GM18511 (cell line): ENCODE measurements around the gene ERMP1.
"Not testable (repeated sequence)": the region's sequence is repeated elsewhere in the genome, so short reads cannot be mapped to it uniquely, and the experiment has no call there.

Experiments used
- ATAC-seq: cut with Tn5 transposase; IDR thresholded peaks from one replicate; pipeline ENCODE4 v1.9.1; 2021; ENCODE audit warnings: mild to moderate bottlenecking, moderate library complexity; ENCODE audit not compliant: unreplicated experiment

ERMP1 gene

GRCh38 chr9:5820425-5820824 lies 12.5 kb downstream of the ERMP1 start:
- no peak for ATAC-seq

DNA sequence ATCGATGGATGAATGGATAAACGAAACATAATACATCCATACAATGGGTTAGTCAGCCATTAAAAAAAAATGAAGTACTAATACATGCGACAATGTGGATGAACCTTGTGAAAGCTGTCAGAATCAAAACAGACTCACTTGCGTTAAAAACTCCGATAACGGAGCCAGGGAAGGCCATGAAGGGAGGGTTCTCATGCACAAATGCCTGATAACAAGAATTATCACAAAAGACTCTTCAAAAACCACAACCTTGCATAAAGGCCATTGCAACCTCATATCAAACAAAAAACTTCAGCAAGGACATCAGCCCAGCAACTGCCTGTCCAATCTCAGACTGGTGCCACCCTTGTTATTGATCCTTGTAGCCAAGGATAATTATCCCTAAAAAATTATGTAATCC lies 13.7 kb downstream of the ERMP1 start:
- ATAC-seq: no peak

DNA sequence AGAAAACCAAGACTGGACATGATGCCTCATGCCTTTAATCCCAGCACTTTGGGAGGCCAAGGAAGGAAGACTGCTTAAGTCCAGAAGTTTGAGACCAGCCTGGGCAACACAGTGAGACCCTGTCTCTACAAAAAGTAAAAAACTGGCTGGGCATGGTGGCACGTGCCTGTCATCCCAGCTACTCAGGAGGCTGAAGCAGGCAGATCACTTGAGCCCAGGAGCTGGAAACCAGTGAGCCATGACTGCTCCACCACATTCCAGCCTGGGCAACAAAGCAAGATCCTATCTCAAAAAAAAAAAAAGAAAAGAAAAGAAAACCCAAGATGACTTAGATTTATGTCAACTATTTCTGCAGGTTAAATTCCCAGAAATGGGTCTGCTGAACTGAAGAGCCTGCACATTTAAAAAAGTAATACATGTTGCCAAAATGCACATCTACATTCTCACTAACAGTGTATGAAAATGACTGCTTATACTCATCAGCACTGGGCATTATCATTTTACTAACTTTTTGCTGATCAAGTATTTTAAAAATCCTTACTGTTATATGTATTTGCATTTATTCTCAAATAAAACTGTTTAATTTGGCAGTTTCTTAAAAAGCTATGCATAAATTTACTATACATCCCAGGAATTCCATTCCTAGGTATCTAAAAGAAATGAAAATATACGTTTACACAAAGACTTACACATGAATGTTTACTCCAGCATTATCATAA lies 14.3 kb downstream of the ERMP1 start:
- ATAC-seq: no peak

DNA sequence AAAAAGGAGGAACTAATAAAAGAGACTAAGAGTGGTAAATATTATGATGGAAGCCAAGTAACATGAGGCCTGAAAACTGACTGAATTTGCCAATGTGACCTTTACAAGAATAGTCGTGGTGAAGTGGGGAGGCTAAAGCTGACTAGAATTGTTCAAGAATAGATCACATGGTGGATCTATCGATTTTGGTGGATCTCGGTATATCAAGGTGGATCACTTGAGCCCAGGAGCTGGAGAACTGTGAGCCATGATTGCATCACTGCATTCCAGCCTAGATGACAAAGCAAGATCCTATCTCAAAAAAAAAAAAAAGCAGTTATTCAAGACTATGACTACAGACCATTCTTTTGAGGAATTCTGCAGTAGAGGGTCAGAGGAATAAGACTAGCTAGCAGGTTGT lies 15.1 kb downstream of the ERMP1 start:
- no peak for ATAC-seq

DNA sequence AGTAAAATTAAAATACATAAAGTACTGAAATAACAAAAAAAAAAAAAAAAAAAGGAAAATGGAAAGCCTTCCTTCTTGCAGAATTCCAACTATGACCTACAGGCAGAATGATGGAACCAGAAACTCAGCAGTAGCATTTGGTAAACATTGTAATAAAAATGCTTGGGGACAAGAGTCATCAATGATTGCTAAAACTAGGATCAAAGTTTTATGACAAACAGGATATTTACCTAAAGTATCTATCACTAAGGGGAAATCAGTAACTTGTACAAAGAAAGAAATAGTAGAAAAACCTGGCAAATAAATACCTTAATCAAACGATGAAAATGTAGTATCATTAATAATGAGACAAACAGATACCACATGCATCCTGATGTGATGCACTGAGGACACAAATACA lies 17.5 kb downstream of the ERMP1 start:
- no peak for ATAC-seq

- no peak for ATAC-seq
Observed at GRCh38 chr9:5813824-5814223, 19.1 kb downstream of the ERMP1 start.

DNA sequence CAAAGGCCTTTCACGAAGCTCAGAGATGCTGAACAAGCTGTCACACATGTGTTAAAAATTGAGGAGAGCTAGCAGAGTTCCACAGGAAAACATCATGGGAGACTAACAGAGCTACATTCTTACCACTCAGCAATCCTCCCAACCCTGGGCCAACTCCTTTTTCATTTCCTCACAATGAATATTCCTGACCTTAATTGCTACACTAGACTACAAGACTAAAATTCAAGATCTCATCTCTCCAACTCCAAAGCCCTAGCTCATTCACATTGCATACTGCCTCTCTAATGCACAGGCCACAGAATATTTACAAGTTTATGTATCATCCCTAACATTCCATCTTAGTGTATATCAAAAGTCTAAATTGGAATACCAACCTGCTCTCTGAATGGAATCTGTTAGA lies 21.2 kb downstream of the ERMP1 start:
- ATAC-seq: no peak

- ATAC-seq: no peak
Observed at GRCh38 chr9:5805478-5805877, 27.4 kb downstream of the ERMP1 start.

GRCh38 chr9:5801739-5802113 lies 31.2 kb downstream of the ERMP1 start:
- no peak for ATAC-seq

DNA sequence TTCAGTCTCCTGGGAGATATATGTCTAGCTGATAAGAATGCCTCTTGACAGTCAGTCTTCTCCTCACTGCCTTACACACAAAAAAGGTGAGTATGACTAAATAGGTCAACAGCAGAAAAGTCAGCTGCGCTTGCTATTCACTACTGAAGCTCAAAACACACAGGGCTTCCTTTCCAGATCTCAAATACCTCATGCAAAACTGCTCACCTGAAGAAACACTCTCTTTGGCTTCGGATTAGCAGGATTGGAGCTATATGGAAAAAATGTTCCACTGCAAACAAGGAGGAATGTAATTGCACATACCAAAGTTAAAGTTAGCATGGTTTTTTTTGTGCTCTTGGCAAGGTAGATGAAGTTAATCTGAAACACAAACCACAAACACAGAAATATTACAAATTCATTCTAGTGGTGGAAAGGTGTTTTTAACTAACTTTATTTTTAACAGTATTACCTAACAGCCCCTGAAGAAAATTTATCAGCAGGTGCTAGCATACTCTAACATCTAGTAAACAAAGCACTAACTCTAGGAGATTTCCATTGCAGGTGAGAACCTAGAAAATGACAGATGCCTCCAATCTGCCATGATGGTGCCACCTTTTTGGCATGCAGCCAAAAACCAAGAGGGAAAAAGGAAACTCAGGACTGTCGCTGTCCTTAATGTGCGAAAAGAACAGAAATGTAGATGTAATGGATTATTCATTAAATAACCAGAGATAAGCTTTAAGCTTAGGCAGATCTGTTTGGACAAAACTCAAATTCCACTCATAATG lies 31.8 kb downstream of the ERMP1 start:
- ATAC-seq: no peak

DNA sequence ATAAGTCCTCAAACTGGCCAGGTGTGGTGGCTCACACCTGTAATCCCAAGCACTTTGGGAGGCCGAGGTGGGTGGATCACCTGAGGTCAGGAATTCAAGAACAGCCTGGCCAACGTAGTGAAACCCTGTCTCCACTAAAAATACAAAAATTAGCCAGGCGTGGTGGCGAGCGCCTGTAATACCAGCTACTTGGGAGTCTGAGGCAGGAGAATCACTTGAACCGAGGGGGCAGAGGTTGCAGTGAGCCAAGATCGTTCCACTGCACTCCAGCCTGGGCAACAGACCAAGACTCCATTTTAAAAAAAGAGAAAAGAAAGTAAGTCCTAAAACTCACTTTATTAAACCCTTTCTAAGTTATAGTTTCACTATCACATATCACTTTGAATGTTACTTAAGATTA lies 32.5 kb downstream of the ERMP1 start:
- ATAC-seq: not testable (repeated sequence)

GRCh38 chr9:5799314-5799713 lies 33.6 kb downstream of the ERMP1 start:
- no peak for ATAC-seq

- ATAC-seq: no peak
Observed at GRCh38 chr9:5798581-5798980, 34.3 kb downstream of the ERMP1 start.

GRCh38 chr9:5796298-5796697 lies 36.6 kb downstream of the ERMP1 start:
- ATAC-seq: no peak

DNA sequence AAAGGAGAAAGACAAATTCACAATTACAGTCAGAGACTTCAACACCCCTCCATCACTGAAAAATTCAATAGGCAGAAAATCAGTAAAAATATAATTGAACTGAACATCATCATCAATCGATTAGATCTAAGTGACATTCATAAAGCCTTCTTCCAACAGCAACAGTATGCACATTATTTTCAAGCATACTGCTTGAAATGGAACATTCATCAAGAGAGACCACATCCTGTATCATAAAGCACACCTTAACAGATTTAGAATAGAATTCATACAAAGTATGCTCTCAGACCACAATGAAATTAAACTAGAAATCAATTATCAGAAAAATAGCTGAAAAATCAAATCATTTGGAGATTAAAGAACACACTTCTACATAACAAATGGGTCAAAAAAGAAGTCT lies 39.1 kb downstream of the ERMP1 start:
- ATAC-seq: no peak

- no peak for ATAC-seq
Observed at GRCh38 chr9:5791870-5792269, 41.0 kb downstream of the ERMP1 start.

DNA sequence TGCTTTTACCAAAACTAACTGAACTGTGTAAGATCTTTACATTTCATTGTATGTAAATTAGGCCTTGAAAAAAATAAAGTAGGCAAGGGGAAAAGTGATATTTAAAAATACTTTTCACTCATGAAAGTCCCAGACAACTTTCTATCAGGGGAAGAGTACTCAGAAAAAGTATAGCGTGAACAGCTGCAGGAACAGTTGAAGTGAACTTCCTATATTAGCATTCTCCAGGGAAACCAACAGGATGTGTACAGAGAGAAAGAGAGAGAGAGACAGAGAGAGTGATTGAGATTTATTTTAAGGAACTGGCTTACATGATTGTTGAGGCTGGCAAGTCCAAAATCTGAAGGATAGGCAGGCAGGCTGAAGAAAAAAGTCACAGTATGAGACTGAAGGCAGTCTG lies 42.0 kb downstream of the ERMP1 start:
- ATAC-seq: no peak

- ATAC-seq: no peak
Observed at GRCh38 chr9:5789489-5789888, 43.4 kb downstream of the ERMP1 start.

DNA sequence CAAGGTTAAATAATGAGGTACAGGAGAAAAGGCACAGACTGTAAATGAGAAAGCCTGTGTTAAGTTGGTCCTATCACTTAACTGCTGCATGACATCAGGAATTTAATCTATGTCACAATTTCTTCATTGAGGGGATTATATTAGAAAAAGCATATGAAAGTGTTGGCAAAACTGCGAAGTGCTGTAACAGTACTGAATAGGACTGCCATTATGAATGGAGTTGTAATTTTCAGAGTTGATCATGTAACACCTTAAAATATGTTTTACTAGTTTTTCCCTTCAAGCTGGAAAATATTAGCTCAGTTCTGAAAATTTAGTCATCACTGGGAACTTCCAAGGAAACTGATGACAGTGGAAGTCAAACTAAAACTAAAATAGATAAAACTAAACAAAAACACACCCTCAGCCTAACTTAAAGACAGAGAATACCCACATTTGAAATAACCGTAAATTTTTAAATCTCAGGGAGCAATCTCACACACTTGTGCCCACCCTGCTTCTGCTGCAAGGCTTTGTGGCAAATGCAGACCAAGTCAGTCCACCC lies 45.1 kb downstream of the ERMP1 start:
- no peak for ATAC-seq

- no peak for ATAC-seq
Observed at GRCh38 chr9:5787220-5787619, 45.7 kb downstream of the ERMP1 start.

DNA sequence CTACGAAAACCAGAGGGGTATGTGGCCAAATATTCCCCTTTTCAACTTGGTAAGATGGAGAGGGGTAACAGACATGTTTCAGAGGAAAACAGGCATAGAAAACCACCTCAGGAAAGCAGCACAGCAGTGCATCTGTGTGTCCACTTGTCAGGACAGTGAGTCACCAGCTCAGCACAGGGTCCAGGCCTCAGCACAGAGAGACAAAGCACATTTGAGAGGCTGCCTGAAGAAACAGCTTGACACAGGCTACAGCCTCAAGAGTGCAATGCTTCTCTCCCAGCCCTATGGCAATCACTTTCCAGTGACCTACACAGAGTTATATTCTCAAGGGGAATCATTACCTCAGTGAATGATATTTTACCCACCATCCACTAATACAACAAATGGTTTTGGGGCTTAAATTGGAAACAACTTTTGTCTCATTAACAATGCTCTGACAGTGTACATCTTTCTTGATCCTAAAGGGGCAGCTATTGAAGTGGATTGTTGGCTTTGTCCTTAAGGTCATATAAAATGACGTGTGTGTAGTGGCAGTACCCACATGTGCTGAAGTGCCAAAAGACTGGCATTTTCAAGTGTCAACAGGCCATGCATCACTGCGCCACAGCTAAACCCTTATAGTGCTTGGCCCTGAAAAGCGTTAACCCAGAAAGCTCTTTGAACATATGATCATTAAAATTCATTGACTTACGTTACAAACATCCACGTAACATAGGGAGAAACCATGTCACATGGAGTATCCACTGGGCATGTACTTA lies 46.4 kb downstream of the ERMP1 start:
- no peak for ATAC-seq
